DOHH2 (cell line): ENCODE measurements around the gene PAX3.

Experiments used
- H3F3A ChIP-seq: fragments of 200-600 bp; sonication (generic), shearing (Covaris generic); 2 replicates; pipeline ENCODE4 v1.6.0; 2016; ENCODE audit warnings: antibody characterized with exemption, mild to moderate bottlenecking; ENCODE audit not compliant: control insufficient read depth, insufficient read depth
- H3K27ac ChIP-seq: fragments of 200-600 bp; sonication (generic); 2 replicates; pipeline ENCODE4 v1.5.1; 2014; ENCODE audit warnings: low read depth, mild to moderate bottlenecking, low read length, moderate library complexity
- H3K27me3 ChIP-seq: fragments of 200-600 bp; sonication (generic); 2 replicates; pipeline ENCODE4 v1.6.1; 2014; ENCODE audit warnings: mild to moderate bottlenecking, low read length, mixed read lengths; ENCODE audit not compliant: control insufficient read depth
- H3K36me3 ChIP-seq: fragments of 200-600 bp; sonication (generic); 2 replicates; pipeline ENCODE4 v1.6.1; 2014; ENCODE audit warnings: mild to moderate bottlenecking, low read length, moderate library complexity, mixed read lengths; ENCODE audit not compliant: control insufficient read depth
- H3K4me1 ChIP-seq: fragments of 200-600 bp; sonication (generic); 2 replicates; pipeline ENCODE4 v1.6.1; 2014; ENCODE audit warnings: mild to moderate bottlenecking, low read length, mixed read lengths; ENCODE audit not compliant: control insufficient read depth
- H3K4me2 ChIP-seq: fragments of 200-600 bp; sonication (generic); 2 replicates; pipeline ENCODE4 v1.6.0; 2014; ENCODE audit warnings: mild to moderate bottlenecking, low read length, moderate library complexity
- H3K4me3 ChIP-seq: fragments of 200-600 bp; sonication (generic); 2 replicates; pipeline ENCODE4 v1.5.1; 2014; ENCODE audit warnings: mild to moderate bottlenecking, low read length, mixed read lengths
- H3K79me2 ChIP-seq: fragments of 200-600 bp; sonication (generic); 2 replicates; pipeline ENCODE4 v1.6.1; 2014; ENCODE audit warnings: mild to moderate bottlenecking, low read length, mixed read lengths; ENCODE audit not compliant: control insufficient read depth
- H3K9me2 ChIP-seq: fragments of 200-600 bp; sonication (generic); replicated peaks from 2 replicates; pipeline ENCODE4 v1.6.1; 2014; ENCODE audit warnings: mild to moderate bottlenecking, low read length, mixed read lengths; ENCODE audit not compliant: control insufficient read depth
- H3K9me3 ChIP-seq: fragments of 200-600 bp; sonication (generic); 2 replicates; pipeline ENCODE4 v1.6.1; 2014; ENCODE audit warnings: antibody characterized with exemption, low read length, mixed read lengths; ENCODE audit not compliant: control insufficient read depth, insufficient read depth
- H4K20me1 ChIP-seq: fragments of 200-600 bp; sonication (generic); 2 replicates; pipeline ENCODE4 v1.6.0; 2014; ENCODE audit warnings: low read depth, mild to moderate bottlenecking, antibody characterized with exemption, low read length, moderate library complexity; ENCODE audit not compliant: control insufficient read depth, insufficient read depth
- EZH2phosphoT487 ChIP-seq: fragments of 200-600 bp; sonication (generic); IDR thresholded peaks from 2 replicates; pipeline ENCODE4 v1.6.1; 2017; ENCODE audit warnings: borderline replicate concordance, mild to moderate bottlenecking, antibody characterized with exemption, low read length, moderate library complexity, mixed read lengths
- TF ChIP-seq, protein P1 (sequence below): fragments of 200-600 bp; sonication (generic); IDR thresholded peaks from one replicate; pipeline ENCODE4 v1.5.1; 2014; ENCODE audit warnings: antibody characterized with exemption, mild to moderate bottlenecking, low read depth, low read length; ENCODE audit not compliant: poor library complexity, severe bottlenecking

Gene PAX3

GRCh38 chr2:222298311-222299150 lies at the start of gene PAX3:
Gene PAX3, minus strand, starts transcription at chr2:222298998. Its CDS starts 383 bp downstream, at chr2:222298615.
- no peak within 1 kb of the TSS for H3K4me3 ChIP-seq
- H3K9me3 ChIP-seq: no peaks in the 10 kb centered on the region
- H3F3A ChIP-seq: no peaks in the 10 kb centered on the region
- TF ChIP-seq, protein P1, sequence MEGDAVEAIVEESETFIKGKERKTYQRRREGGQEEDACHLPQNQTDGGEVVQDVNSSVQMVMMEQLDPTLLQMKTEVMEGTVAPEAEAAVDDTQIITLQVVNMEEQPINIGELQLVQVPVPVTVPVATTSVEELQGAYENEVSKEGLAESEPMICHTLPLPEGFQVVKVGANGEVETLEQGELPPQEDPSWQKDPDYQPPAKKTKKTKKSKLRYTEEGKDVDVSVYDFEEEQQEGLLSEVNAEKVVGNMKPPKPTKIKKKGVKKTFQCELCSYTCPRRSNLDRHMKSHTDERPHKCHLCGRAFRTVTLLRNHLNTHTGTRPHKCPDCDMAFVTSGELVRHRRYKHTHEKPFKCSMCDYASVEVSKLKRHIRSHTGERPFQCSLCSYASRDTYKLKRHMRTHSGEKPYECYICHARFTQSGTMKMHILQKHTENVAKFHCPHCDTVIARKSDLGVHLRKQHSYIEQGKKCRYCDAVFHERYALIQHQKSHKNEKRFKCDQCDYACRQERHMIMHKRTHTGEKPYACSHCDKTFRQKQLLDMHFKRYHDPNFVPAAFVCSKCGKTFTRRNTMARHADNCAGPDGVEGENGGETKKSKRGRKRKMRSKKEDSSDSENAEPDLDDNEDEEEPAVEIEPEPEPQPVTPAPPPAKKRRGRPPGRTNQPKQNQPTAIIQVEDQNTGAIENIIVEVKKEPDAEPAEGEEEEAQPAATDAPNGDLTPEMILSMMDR: no peak
- no peak for TF ChIP-seq EZH2phosphoT487
- H3K27me3 ChIP-seq: peaks cover 7% of the 10 kb centered on the region
- H3K79me2 ChIP-seq: no peaks in the 10 kb centered on the region
- no peaks in the 10 kb centered on the region for H3K4me1 ChIP-seq
- no peak within 1 kb of the TSS for H3K4me2 ChIP-seq
- H4K20me1 ChIP-seq: no peaks in the 10 kb centered on the region
- H3K27ac ChIP-seq: no peak within 1 kb of the TSS
- H3K36me3 ChIP-seq: no peaks in the 10 kb centered on the region
- no peaks in the 10 kb centered on the region for H3K9me2 ChIP-seq

DNA sequence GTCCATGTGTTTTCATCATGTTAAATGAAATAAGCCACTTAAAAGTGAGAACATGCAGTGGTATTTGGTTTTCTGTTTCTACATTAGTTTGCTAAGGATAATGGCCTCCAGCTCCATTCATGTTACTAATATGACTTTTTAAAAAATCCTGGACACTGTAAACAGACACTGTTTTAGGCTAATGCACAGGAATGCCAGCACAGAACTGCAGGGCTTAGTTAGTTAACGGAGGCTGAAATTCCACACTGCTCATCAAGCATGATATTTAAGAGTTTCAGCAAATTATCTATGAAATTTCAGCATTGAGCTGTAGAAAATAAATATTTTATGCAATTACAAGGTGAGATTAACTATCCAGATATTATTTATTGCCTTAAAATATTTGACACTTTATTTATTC lies 42.5 kb upstream of the PAX3 start:
- TF ChIP-seq, protein P1: no peak
- no peak for TF ChIP-seq EZH2phosphoT487
- no peak overlapping the region for H3K4me3 ChIP-seq
- no peak overlapping the region for H3K27ac ChIP-seq
- H4K20me1 ChIP-seq: no peaks in the 10 kb centered on the region
- H3K9me2 ChIP-seq: no peaks in the 10 kb centered on the region
- 0 out of 2 replicates have a peak, but pooled peaks cover 2% of the 10 kb centered on the region for H3K27me3 ChIP-seq
- no peaks in the 10 kb centered on the region for H3K4me1 ChIP-seq
- H3K36me3 ChIP-seq: no peaks in the 10 kb centered on the region
- H3K79me2 ChIP-seq: no peaks in the 10 kb centered on the region
- H3F3A ChIP-seq: no peaks in the 10 kb centered on the region
- H3K9me3 ChIP-seq: no peaks in the 10 kb centered on the region
- H3K4me2 ChIP-seq: no peak overlapping the region

DNA sequence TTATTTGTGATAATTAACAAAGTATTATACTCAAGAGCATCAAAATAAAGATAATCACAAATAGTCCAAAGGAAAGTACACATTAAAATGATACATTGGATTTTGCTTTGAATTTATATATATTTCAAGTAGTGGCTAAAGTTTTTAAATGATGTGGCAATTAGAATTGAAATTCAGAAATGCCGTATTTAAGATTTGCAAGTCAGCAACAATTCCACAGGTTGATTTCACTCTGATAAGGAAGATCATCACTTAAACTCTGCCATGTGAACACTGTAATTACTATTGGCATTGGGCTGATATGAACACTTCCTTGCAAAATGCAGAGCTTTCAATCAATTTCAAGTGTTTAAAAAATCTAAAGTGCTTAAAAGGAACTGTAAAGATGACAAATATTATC lies 39.6 kb upstream of the PAX3 start:
- TF ChIP-seq EZH2phosphoT487: no peak
- TF ChIP-seq, protein P1: no peak
- Histone ChIP-seq H3K79me2 (no peaks in the 10 kb centered on the region), H3K27me3 (0 out of 2 replicates have a peak, but pooled peaks cover 3% of the 10 kb centered on the region), H3K4me2 (no peak overlapping the region), H4K20me1 (no peaks in the 10 kb centered on the region), H3F3A (no peaks in the 10 kb centered on the region), H3K4me3 (no peak overlapping the region), H3K9me2 (no peaks in the 10 kb centered on the region), H3K27ac (no peak overlapping the region), H3K4me1 (no peaks in the 10 kb centered on the region), H3K9me3 (no peaks in the 10 kb centered on the region; the same call in 1 of the 2 replicates), H3K36me3 (no peaks in the 10 kb centered on the region)
